Ectodermal cell (in vitro differentiated cells): ENCODE results near the gene RRBP1.

Experiments used
- H3K27ac ChIP-seq: 2 replicates; pipeline ENCODE4 v1.7.0; 2013; ENCODE audit warnings: mild to moderate bottlenecking, low read depth, low read length; ENCODE audit not compliant: insufficient read depth, poor library complexity, severe bottlenecking
- H3K27me3 ChIP-seq: 2 replicates; pipeline ENCODE4 v1.7.0; 2013; ENCODE audit warnings: mild to moderate bottlenecking, low read length; ENCODE audit not compliant: insufficient read depth, control insufficient read depth, poor library complexity, severe bottlenecking
- H3K36me3 ChIP-seq: one replicate; pipeline ENCODE4 v1.7.0; 2013; ENCODE audit warnings: low read length; ENCODE audit not compliant: control insufficient read depth, insufficient read depth
- H3K4me1 ChIP-seq: one replicate; pipeline ENCODE4 v1.7.0; 2013; ENCODE audit warnings: low read length; ENCODE audit not compliant: control insufficient read depth, insufficient read depth
- H3K4me3 ChIP-seq: 2 replicates; pipeline ENCODE4 v1.7.0; 2013; ENCODE audit warnings: low read depth, low read length, control low read depth; ENCODE audit not compliant: insufficient read depth
- H3K9me3 ChIP-seq: 2 replicates; pipeline ENCODE4 v1.7.0; 2013; ENCODE audit warnings: mild to moderate bottlenecking, low read length, moderate library complexity; ENCODE audit not compliant: control insufficient read depth
- WGBS, 2 experiments: methylation state at CpG; one replicate each; pipeline ENCODE4 v1.1.7; 2013; ENCODE audit warnings: missing lambda C conversion rate in 2 of 2; 5-methylcytosine and 5-hydroxymethylcytosine counted together

The RRBP1 gene

DNA sequence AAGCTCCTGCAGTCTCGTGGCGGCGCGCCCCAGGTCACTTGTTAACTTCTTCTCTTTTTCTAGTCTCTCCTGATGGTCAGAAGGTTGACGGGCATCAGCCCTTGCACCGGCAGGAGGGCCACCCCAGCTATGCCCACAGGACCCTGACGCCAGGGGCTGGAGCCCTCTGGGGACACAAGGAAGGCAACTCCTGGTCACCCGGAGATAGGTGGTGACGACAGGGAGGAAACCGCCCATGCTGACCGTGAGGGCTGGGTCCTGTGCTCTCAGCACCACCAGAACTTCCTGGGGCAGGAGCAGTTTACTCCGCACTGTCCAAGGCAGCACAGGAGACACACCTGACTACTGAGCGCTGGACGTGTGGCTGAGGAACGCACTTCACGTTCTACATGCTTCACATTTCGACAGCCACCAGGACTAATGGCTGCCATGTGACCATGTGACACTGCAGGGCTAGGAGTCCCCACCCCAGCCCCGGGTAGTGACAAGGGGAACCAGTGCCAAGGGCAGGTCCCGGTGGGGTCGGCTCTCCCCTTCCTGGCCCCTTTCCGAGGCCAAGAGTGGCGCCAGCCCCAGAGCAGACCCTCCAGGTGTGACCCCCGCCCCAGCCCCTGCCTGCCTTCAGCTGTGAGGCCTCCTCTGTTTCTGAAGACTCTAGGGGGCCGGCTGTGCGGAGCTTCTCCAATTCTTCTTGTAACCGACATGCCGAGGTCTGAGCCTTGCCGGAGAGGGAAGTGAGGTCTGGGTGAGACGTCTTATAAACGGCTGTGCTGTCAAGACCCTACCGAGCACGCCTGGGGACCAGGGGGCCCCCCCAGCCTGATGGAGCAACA lies 67.0 kb downstream of the RRBP1 start:
- Histone ChIP-seq H3K36me3 (peaks cover 6% of the 10 kb centered on the region), H3K27me3 (no peaks in the 10 kb centered on the region), H3K4me3 (no peak overlapping the region), H3K4me1 (peaks cover 6% of the 10 kb centered on the region), H3K27ac (no peak overlapping the region), H3K9me3 (no peaks in the 10 kb centered on the region)
- WGBS, 2 experiments, result 94 to 95% methylated on average over 32 of the region's 32 CpGs

DNA sequence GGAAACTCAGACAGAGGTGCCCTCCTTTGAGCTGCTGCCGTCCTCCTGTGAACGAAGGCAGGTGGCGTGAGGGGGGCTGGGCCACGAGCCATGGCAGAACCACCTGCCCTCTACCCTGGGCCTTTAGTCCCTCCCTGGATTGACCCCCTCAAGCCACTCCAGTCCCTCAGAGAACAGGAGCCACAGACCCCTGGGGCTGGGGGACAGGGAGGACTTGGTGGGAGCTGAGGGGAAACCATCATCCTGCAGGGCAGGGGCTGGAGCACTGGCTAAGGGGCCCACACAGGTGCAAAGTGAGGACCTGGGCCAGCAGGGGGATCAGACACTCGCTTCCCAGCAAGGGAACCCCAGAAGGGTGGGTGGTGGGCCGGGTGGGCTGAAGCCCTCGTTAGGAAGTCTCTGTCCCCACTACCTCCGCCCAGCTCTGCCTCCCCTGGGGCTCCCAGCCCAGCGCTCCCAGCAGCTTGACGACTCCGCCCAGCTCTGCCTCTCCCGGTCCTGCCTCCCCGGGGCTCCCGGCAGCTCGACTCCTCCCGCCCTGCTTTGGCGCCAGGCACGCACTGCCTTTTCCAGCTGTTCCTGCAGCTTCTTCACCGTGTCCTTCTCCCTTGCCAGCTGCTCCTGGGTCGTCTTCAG lies 67.7 kb downstream of the RRBP1 start:
- H3K4me1 ChIP-seq, result peaks cover 6% of the 10 kb centered on the region
- H3K4me3 ChIP-seq, result no peak overlapping the region
- H3K27ac ChIP-seq, result no peak overlapping the region
- no peaks in the 10 kb centered on the region for H3K27me3 ChIP-seq
- H3K9me3 ChIP-seq, result no peaks in the 10 kb centered on the region
- WGBS, 2 experiments, result 75 to 76% methylated on average over 20 of the region's 20 CpGs
- peaks cover 2% of the 10 kb centered on the region for H3K36me3 ChIP-seq

- 88 to 90% methylated on average over 40 of the region's 40 CpGs for WGBS, 2 experiments
- no peaks in the 10 kb centered on the region for H3K27me3 ChIP-seq
- no peak overlapping the region for H3K4me3 ChIP-seq
- H3K4me1 ChIP-seq, result peaks cover 6% of the 10 kb centered on the region
- H3K9me3 ChIP-seq, result no peaks in the 10 kb centered on the region
- no peak overlapping the region for H3K27ac ChIP-seq
- no peaks in the 10 kb centered on the region for H3K36me3 ChIP-seq
These were observed 68.5 kb downstream of the RRBP1 start for GRCh38 chr20:17613328-17614175.

DNA sequence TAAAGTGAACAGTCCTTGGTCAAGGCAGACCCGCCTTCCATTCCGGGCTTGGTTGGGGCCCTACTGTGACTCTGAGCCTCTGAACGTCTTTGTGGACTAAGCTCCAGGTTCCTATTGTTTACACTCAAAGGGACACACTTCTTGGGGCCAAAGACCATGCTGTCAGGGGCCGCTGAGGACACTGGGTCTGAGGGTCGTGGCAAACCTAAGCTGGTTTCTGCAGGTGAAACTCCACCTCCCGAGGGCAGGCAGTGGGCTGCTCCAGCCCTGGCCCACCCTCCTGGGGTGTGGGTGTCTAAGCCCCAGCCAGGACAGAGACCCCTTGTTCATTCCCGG lies 69.1 kb downstream of the RRBP1 start:
- H3K4me3 ChIP-seq, result no peak overlapping the region
- H3K9me3 ChIP-seq, result no peaks in the 10 kb centered on the region
- no peak overlapping the region for H3K27ac ChIP-seq
- H3K4me1 ChIP-seq, result peaks cover 6% of the 10 kb centered on the region
- no peaks in the 10 kb centered on the region for H3K36me3 ChIP-seq
- 72% methylated on average over 7 of the region's 7 CpGs for WGBS, 2 experiments
- H3K27me3 ChIP-seq, result no peaks in the 10 kb centered on the region

DNA sequence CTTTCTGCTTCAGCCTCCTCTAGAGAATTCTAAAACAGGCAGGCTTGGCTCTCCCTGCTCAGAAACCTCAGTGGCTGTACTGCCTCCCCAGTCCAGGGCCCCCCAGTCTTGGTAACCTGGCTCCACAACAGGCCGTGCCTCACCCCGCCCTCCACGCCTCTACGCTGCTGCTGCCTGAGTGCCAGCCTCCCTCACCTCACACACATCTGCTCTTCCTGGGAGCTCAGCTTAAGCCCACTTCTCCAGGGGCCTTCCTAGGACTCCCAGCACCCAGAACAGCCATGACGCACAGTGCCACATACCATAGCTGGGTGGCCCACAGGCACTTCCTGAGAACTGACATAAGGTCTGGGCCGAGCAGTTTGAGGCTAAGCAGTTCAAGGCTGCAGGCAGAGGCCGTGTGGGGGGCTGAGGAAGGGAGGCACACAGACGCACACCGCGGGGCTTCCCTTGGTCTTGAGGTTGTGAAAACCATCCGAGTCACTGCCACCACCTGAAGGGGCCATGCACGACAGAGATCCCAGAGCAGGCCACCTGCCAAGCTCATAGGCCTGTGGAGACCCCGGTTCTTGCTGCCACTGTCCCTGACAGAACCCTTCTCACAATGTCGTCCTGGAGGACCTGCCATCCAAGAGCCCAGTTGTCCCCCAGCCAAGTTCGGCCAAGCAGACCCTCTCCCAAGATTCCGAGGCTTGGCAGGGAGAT lies 69.6 kb downstream of the RRBP1 start:
- Histone ChIP-seq H3K36me3 (no peaks in the 10 kb centered on the region), H3K4me1 (peaks cover 6% of the 10 kb centered on the region), H3K9me3 (no peaks in the 10 kb centered on the region), H3K27me3 (no peaks in the 10 kb centered on the region), H3K4me3 (no peak overlapping the region), H3K27ac (no peak overlapping the region)
- 90 to 92% methylated on average over 16 of the region's 16 CpGs for WGBS, 2 experiments

- no peak overlapping the region for H3K27ac ChIP-seq
- 91 to 93% methylated on average over 26 of the region's 26 CpGs for WGBS, 2 experiments
- no peaks in the 10 kb centered on the region for H3K36me3 ChIP-seq
- no peaks in the 10 kb centered on the region for H3K27me3 ChIP-seq
- no peaks in the 10 kb centered on the region for H3K9me3 ChIP-seq
- H3K4me3 ChIP-seq, result no peak overlapping the region
- H3K4me1 ChIP-seq, result peaks cover 6% of the 10 kb centered on the region
These were observed 70.3 kb downstream of the RRBP1 start for GRCh38 chr20:17611540-17612286.

- Histone ChIP-seq H3K27me3 (no peaks in the 10 kb centered on the region), H3K4me1 (peaks cover 6% of the 10 kb centered on the region), H3K27ac (no peak overlapping the region), H3K36me3 (no peaks in the 10 kb centered on the region), H3K4me3 (no peak overlapping the region), H3K9me3 (no peaks in the 10 kb centered on the region)
- WGBS, 2 experiments, result 70 to 72% methylated on average over 6 of the region's 6 CpGs
These were observed 70.8 kb downstream of the RRBP1 start for GRCh38 chr20:17611290-17611539.

DNA sequence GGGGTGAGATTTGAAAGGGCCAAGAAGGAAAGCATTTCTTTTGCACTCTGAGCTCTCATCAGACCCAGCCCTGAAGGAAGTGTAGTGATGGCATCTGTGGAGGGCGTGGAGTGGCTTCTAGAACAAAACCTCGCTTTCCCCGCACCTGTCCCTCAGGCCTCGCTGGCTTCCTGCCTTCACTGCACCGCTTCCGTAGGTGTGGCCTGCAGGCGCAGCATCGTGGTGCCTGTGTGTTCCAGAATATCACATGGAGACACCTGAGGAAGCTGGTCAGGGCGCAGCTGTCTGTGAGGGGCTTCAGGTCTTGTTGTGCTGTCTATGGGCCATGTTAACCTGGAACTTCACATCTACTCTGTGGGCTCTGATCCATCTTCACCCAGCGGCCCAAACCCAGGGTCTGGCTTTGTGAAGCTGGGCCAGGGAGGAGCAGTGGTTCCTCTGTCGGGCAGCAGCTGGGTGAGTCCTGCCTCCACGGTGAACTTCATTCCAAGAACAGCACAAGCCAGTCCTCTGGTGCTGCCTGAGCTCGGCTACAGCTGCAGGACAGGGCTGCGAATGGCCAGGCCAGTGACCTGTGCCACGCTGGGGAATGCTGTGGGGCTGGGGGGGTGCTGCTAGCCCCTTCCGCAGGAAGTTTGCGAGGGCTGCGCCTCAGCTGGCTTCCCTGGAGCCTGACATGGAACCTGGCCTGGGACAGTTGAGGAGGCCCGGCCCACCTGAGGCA lies 71.3 kb downstream of the RRBP1 start:
- H3K27ac ChIP-seq, result no peak overlapping the region

DNA sequence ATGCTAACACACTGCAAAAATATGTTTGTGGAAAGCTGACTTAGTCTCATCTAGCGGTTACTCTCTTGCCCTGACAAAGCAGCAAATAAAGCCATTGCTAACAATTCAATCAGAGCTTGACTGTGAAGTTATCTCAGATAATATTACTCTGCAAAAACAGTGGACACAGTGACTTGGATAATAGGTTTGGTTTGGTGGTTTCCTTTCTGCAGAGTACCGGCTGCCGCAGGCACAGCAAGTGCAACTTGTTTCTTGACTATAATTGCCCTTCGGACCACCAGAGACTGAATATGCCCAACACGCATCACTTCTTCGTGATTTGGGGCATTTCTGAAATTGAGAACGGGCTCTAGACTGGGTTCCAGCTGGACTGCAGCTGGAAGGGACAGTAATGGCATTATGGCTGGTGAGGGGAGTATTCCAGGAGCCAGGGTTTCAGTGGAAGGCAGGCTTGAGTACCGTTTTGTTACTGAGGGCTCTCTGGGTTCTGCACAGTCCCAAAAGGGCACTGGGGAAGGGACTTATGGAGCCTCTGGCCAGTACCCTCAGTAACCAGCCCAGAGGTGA lies 72.1 kb downstream of the RRBP1 start:
- Histone ChIP-seq H3K27ac (no peak overlapping the region), H3K27me3 (no peaks in the 10 kb centered on the region), H3K36me3 (peaks cover 4% of the 10 kb centered on the region), H3K9me3 (no peaks in the 10 kb centered on the region), H3K4me1 (peaks cover 6% of the 10 kb centered on the region), H3K4me3 (no peak overlapping the region)
- WGBS, 2 experiments, result 95% methylated on average over 8 of the region's 8 CpGs

More for the DNA sequence above, 71.3 kb downstream of the RRBP1 start:
- Histone ChIP-seq H3K27me3 (no peaks in the 10 kb centered on the region), H3K9me3 (no peaks in the 10 kb centered on the region), H3K4me1 (peaks cover 6% of the 10 kb centered on the region), H3K4me3 (no peak overlapping the region), H3K36me3 (no peaks in the 10 kb centered on the region)
- 93% methylated on average over 19 of the region's 19 CpGs for WGBS, 2 experiments
